PFSK-1 (cell line): ENCODE measurements around the gene ZNF282.

Experiments used
- POLR2AphosphoS5 ChIP-seq: IDR thresholded peaks from 2 replicates; pipeline ENCODE4 v1.6.1; 2012; ENCODE audit warnings: low read depth, mild to moderate bottlenecking, control low read depth, low read length, moderate library complexity
- SIN3A ChIP-seq: IDR thresholded peaks from 2 replicates; pipeline ENCODE4 v1.6.1; 2012; ENCODE audit warnings: mild to moderate bottlenecking, low read length, moderate library complexity, borderline replicate concordance; ENCODE audit not compliant: insufficient read depth
- TAF1 ChIP-seq: IDR thresholded peaks from 2 replicates; pipeline ENCODE4 v1.6.1; 2012; ENCODE audit warnings: low read length, control low read depth, borderline replicate concordance; ENCODE audit not compliant: insufficient read depth
- TF ChIP-seq, protein P1 (sequence below), 2 experiments: IDR thresholded peaks; 2 replicates each; pipeline versions ENCODE4 v1.6.1 to v1.8.0; 2011 to 2012; ENCODE audit warnings: low read depth in 2 of 2, low read length in 2 of 2, control low read depth in 1 of 2, inconsistent platforms in 1 of 2, mild to moderate bottlenecking in 1 of 2, moderate library complexity in 1 of 2; ENCODE audit not compliant: insufficient read depth in 1 of 2

DNA sequence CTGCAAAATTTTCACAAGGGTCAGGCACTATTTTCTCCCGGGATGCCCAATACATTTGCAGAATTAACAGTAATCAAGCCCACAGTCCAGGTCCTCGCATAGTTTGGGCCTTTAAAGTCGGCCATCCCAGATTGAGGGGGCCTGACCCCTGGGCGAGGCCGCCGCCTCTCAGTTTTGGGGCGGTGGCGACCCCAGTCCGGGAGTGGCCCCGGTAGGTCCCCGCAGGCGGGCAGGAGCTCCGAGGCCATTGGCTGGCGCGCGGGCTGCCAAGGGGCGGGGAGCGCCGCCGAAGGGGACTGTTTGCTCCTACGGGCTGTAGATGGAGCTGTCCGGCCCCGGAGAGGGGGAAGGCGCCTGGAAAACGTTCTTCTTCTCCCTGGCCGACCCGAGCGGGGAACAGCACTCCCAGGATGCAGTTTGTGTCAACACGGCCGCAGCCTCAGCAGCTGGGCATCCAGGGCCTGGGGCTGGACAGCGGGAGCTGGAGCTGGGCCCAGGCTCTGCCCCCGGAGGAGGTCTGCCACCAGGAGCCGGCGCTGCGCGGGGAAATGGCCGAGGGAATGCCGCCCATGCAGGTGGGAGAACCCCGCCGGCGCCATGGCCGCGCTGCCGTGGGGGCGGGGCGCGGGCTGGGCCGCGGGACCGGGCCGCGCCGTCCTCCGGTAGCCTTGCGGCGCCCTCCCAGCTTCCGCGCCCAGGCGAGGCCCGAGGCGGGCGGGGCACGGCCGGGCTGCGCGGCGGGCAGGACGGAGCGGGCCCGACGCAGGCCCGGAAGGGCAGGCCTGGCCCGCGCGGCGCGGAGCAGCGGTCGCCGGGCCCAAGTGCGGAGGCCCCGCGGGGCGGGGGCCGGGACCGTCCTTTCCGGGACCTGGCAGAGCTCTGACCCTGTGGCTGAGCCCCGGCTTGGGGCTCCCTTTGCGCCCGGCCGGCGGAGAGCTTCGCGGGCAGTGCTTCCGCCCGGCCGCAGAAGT lies at the start of gene ZNF282:
- TF ChIP-seq POLR2AphosphoS5 (peak; percentile 73), SIN3A (peak; percentile 21; the same call in 1 of the 2 replicates), TAF1 (no peak; the same call in none of the 2 replicates)
- TF ChIP-seq, protein P1, sequence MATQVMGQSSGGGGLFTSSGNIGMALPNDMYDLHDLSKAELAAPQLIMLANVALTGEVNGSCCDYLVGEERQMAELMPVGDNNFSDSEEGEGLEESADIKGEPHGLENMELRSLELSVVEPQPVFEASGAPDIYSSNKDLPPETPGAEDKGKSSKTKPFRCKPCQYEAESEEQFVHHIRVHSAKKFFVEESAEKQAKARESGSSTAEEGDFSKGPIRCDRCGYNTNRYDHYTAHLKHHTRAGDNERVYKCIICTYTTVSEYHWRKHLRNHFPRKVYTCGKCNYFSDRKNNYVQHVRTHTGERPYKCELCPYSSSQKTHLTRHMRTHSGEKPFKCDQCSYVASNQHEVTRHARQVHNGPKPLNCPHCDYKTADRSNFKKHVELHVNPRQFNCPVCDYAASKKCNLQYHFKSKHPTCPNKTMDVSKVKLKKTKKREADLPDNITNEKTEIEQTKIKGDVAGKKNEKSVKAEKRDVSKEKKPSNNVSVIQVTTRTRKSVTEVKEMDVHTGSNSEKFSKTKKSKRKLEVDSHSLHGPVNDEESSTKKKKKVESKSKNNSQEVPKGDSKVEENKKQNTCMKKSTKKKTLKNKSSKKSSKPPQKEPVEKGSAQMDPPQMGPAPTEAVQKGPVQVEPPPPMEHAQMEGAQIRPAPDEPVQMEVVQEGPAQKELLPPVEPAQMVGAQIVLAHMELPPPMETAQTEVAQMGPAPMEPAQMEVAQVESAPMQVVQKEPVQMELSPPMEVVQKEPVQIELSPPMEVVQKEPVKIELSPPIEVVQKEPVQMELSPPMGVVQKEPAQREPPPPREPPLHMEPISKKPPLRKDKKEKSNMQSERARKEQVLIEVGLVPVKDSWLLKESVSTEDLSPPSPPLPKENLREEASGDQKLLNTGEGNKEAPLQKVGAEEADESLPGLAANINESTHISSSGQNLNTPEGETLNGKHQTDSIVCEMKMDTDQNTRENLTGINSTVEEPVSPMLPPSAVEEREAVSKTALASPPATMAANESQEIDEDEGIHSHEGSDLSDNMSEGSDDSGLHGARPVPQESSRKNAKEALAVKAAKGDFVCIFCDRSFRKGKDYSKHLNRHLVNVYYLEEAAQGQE (IDR thresholded peaks at IDR 0.05; ENCODE audit: insufficient read depth in 1 of 2, low read depth in 2 of 2, low read length in 2 of 2) = peak; percentile 33 to 59; a peak in 2 of 4 replicates
